GM19043 (cell line): ENCODE results near the gene GPHN.

Experiments used
- ATAC-seq: cut with Tn5 transposase; IDR thresholded peaks from one replicate; pipeline ENCODE4 v1.9.1; 2021; ENCODE audit warnings: low read depth; ENCODE audit not compliant: unreplicated experiment

GPHN gene

DNA sequence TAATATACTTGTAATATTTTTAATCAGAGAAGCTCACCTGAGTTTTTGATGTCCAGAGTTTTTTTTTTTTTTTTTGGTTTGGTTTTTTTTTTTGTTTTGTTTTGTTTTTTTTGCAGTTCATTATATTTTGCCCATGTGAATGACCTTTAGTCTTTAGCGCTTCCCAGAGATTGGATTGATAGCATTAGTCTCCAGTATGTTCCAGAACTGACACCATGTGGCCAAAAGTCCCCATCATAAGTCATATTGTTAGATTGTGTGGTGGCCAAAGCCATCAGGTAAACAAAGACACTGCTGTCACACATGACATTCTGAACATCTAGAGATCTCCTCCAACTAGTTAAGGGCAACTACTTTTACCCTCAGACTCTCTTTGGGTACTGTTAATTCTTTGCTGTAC is 408.5 kb downstream of the GPHN start:
- ATAC-seq: no peak

- ATAC-seq: no peak
These were observed 410.6 kb downstream of the GPHN start for GRCh38 chr14:66918527-66918926.

DNA sequence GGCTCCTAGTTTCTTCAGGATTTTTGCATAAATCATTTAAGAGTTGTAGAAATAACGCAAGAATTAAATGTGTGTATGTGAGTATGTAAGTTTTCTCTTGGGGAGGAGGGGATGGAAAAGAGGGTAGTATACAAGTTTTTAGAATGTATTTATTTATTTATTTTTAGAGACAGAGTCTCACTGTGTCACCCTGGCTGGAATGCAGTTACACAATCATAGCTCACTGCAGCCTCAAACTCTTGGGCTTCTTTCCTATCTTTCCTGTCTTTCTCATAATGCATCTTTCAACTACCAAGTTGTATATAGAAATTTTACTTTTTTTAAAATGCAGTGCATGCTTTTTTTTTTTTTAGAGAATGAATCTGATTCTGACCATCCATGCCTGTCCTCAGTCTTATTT is 412.2 kb downstream of the GPHN start:
- ATAC-seq: no peak

DNA sequence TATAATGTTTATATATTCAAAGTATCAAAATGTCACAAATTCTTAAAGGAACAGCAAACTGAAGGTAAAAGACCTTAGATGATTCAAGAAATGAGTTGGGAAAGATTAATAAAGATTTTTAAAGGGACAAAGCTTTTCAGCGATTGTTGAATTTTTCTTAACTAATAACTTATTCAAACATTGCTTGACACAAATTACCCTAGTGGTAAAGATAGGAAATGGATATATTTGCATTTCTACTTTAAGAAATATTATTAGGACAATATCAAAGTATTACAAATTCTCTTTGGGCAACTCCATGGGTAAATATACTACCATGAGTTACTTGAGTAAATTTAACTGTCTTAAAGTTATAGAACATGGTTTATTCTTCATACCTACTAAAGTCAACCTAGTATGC is 415.3 kb downstream of the GPHN start:
- no peak for ATAC-seq

DNA sequence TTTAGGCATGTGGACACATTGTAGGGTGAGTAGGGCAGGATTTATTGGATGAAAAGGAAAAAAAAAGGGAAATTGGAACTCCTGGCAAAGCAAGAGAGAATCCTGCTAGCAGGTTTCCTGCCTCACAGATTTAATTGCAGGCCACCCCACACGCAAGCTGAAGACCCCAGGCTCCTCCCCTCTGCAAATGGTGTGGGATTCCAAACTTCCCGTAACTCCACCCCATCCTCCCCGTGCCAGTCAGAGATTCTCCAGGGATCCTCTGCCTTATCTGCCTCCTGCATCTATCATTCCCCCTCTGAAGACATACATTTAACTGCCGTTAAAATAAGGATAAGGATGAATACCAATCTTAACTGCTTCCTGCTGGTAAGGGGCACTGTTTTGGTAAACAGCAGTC is 431.5 kb downstream of the GPHN start:
- no peak for ATAC-seq

- ATAC-seq: no peak
These were observed 436.9 kb downstream of the GPHN start for GRCh38 chr14:66944872-66945271.

DNA sequence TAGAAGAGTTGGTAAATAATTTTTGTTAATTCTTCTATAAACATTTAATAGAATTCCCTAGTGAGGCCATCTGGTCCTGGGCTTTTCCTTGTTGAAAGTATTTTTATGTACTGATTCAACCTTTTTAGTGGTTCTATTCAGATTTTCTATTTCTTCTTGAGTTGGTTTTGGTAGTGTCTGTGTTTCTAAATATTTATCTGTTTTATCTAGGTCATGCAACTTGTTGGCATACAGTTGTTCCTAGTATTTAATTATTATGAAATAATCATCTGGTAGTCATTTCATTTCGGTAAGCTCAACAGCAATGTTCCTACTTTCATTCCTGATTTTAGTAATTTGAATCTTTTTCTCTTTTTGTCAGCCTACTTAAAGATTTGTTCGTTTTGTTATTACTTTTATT is 447.2 kb downstream of the GPHN start:
- no peak for ATAC-seq

DNA sequence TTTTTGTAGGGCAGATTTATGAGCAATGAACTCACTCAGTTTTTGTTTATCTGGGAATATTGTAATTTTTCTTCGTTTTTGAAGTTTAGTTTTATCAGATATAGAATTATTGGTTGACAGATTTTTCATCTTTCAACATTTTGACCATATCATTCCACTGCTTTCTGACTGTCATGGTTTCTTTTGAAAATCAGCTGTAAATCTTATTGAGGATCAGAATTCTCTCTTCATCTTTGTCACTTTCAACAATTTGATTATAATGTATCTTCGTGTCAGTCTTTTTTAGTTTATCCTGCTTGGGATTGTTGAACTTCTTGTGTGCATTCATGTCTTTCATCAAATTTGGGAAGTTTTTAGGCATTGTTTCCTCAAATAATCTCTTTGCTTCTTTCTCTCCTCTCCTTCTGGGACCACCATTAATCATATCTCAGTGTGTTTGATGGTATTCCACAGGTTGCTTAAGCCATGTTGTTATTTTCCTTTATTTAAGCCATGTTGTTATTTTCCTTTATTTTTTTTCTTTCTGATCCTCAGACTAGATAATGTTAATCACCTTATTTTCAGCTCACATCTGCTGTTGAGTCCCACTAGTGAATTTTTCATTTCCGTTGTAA is 451.6 kb downstream of the GPHN start:
- ATAC-seq: no peak

DNA sequence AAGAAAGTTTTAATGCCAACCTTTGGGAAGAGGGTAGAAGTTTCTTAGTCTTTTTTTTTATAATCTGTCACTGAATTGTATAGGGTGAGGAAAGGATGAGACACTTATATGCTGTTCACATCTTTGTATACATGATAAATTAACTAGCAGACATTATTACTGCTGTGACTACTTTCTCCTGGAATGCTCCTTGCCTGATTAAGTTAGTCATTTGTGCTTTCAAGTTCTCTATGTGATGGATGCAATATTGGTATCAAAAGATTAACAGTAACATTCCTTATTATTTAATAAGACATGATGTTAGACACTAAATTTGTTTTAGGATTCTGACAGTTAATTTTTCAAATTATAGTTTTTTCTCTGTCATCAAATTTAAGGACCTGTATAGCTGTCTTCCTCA is 457.9 kb downstream of the GPHN start:
- ATAC-seq: no peak

DNA sequence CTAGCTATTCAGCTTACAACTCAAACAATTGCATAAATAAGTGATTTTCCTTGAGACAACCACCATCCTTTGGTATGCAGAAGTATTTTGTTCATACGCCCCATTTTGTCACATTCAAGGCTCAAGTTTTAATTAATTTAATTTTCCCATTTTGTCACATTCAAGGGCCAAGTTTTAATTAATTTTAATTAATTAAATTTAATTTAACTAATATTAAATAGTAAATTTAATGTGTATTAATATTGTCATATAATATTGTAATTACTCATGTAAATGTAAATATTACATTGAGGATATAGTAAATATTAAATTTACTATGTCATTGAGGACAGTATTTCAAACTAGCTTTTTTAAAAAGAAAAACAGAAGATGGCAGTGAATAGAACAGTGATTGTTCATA is 464.5 kb downstream of the GPHN start:
- no peak for ATAC-seq

DNA sequence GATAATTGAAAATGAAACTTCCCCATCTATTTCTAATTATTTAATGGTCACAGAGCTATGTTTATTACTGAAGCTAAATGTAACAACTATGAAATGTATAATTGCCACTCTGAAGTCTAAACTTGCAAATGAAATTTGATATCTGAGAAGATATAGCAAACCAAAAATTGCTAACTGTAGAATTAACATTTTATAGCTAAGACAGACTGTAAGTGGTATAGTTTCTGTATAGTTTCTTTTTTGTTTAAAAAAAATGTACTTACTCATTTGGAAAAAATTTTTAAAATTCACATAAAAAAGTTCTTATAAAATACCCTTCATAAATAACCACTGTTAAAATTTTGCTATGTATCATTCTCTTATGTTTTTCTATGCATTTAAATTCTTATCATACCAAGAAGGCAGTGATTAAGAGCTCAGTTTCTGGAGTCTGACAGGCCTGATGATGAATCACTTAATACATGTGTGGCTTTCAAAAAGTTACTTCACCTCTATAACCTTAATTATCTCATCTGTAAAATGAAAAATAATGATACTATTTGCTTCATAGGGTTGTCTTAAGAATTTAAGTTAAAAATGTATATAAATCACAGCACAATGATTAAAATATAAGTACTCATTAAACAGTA is 466.6 kb downstream of the GPHN start:
- ATAC-seq: no peak

DNA sequence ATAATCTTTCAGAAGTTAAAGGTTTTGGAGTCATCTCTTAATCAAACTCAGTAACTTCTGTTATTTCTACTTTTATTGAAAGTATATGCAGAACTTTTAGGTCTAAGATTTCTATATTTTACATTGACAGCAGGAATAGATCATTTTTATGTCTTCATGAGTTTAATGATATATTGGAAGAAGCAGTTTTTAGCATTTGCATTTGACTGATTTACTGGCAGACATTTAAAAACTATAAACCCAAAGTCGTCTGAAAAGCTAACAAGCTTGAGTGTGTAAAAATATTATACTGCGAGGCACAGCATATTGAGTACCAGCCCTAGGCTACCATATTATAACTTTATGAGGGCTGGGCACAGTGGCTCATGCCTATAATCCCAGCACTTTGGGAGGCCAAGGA is 467.3 kb downstream of the GPHN start:
- no peak for ATAC-seq

GRCh38 chr14:66979101-66979974 is 471.4 kb downstream of the GPHN start:
- no peak for ATAC-seq

DNA sequence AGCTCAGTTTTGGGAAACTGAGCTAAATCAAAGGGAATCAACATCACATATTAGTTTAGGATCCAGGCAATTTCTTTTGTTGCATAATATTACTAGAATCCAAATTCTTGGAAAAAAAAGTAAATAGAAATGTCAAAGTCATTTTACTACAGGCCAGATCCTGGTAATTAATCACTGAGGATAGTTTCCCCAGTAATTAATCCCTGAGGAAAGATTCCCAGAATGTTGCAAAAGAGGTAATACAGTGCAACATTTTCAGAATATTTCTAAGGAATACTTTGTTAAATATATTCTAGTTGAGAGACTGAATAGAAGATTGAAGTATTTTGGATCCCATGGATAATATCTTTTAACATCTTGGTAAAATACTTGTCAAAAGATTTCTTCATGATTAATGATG is 474.3 kb downstream of the GPHN start:
- no peak for ATAC-seq

GRCh38 chr14:66992776-66993175 is 484.8 kb downstream of the GPHN start:
- no peak for ATAC-seq

GRCh38 chr14:66993512-66993911 is 485.6 kb downstream of the GPHN start:
- ATAC-seq: no peak

DNA sequence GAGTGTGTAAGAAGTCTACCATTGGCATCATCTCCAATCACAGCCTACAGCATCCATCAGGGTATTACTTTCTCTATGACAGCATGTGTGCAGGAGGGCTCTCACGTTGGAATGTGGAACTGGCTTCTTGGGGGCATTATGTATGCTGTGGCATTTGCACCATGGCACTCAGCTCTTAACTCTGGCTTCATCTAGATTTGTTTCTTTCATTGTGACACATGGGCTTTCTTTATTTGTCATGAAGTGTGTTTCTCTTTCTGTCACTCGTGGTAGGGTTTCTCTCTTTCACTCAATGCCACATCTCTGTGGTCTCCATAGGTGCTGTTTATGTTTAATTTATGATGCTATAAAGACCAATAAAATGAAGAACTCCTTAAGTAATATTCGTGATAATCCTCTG is 490.1 kb downstream of the GPHN start:
- no peak for ATAC-seq

DNA sequence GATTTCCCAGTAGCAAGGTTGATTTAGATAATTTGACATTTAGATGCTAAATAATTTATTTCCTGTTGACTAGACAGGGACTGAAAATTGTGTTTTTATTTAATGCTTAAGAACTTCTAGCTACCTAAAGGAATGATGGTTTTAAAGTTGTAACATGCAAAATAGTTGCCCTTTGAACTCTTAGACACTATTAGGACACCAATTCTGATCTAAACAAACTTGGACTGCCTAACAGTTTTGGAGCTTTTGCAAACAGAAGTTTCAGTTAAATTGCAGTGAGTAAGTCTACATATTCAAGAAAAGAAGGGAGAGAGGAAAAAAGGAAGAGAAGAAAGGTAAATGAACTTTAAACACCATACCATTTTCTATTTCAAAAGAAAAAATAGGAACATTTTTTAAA is 492.0 kb downstream of the GPHN start:
- no peak for ATAC-seq

DNA sequence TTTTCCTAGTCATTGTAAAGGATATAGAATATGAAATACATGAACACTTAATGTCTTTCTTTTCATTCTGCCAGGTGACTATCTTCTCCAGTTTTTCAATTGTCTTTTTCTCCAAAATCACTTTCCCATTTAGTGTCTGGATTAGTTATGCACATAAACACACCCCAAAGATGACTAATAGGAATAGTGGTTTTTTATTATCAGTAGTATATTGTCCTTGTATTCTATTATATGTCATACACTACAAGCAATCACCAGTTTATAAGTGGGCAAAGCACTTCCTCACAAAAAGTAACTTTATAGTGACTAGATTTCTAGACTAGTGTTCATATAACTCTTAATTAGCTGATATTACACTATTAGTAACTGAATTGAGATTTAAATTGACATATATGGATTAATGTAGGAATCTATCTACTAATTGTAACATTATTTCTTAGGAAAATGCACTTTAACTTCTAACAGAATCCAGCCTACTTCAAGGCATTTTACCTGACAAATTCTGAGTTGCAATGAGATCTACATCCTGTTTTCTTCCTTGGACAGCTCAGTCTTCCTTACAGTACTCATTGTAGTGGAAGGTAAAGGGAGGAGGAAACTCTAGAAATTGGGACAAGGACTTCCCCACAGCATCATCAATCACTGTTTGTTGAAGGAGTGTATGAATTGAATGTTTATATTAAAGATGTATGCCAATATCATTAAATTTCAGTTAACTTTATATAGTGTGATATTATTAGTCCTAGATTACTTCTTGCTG is 495.2 kb downstream of the GPHN start:
- ATAC-seq: no peak

- no peak for ATAC-seq
These were observed 496.6 kb downstream of the GPHN start for GRCh38 chr14:67004521-67004920.

DNA sequence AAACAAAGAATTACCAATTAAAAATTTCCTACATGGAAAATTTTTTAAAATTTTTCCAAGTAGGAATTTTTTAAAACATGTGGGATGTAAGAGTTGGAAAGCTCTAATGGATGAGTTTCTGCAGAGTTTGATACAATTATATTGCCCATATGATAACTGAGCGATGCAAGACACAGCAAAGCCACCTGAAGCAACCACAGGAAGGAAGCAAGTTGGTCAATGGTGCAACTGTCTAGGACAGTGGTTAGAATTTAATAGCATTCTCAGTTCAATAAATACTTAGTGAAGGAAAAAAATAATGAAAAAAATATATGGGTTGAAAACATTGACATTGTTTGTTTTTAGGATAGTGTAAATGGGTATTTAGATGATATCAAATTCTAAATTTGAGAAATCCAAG is 502.7 kb downstream of the GPHN start:
- ATAC-seq: no peak
